Posterior vena cava (tissue), 2 donors: ENCODE data around the gene CLEC16A. TPM values are rescaled to one million over a fixed set of nuclear protein-coding genes. Genes with fewer than 3 reads are reported as not detected.
A peak's percentile ranks its signal among the peaks of the same experiment; 100 is the strongest.
"Not testable (repeated sequence)": the region's sequence is repeated elsewhere in the genome, so short reads cannot be mapped to it uniquely, and the experiment has no call there.

Source experiments
- DNase-seq: peaks from one replicate; pipeline ENCODE4 v3.0.0-alpha.2; 2020; ENCODE audit warnings: low spot score
- intact Hi-C, 2 donors: fragments of 100-400 bp; cut with DNase I; formaldehyde crosslinking; loops; one replicate each; pipeline versions ENCODE4 v1.14.1 to v1.14.2; 2022 to 2023
- total RNA-seq, 2 donors: library from RNA; stranded (reverse); fragmentation: NEBNext Ultra II Directional; extraction: Animal tissue kit (Norgen Biotek cat#: 25700); gene quantifications; one replicate each; pipeline ENCODE4 v1.2.1, GENCODE V29; 2021
- donor health status: DM: yes; HTN: yes; CAD: no.
- donor health status: DM: yes; HTN: yes; CAD: no.

Gene CLEC16A
- total RNA-seq, 2 donors from 2014 or later, result 19.4 to 20.1 TPM

DNA sequence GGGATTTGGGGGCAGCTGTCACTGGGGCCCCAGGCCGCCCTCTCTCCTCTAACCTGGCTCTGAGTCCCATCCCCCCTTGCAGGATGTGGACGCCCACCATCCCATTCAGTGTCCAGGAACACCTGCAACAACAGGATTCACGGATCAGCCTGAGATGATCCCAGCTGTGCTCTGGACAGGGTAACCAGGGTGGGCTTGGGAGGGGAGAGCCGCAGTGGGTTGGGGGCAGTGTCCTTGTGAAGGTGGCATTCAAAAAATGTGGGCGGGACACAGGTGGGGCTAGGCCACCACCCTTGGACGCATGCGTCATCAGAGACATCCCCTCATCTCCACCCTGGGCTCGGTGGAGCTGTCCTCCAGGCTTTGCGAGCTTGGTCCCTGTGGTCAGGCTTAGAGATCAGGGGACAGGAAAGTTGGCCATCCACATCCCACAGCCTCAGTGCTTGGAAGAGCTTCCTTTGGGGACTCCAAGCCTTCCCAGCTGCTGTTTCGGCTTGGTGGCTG lies 21.2 kb upstream of the CLEC16A start:
- intact Hi-C loops, result loop anchor here in 1 of 2 donors (10.0 kb wide), 1 partner anchor 168 kb away; no protein-coding TSS in a partner anchor
- no peak for DNase-seq

DNA sequence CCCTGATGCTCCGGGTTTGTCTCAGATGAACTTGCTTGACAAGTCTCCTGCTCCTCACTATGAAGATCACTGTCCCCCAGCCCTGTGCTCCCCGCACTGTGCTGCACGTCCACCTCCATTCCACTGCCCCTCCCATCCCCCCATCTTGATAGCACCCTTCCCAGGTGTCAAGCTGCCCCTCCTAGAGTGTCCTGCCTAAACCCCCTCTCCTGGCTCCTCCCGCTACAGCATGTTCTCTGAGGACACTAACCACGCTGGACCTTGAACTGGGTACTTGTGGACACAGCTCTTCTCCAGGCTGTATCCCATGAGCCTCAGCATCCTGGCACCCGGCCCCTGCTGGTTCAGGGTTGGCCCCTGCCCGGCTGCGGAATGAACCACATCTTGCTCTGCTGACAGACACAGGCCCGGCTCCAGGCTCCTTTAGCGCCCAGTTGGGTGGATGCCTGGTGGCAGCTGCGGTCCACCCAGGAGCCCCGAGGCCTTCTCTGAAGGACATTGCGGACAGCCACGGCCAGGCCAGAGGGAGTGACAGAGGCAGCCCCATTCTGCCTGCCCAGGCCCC lies 20.6 kb upstream of the CLEC16A start:
- intact Hi-C loops, result loop anchor here in 1 of 2 donors (10.0 kb wide), 1 partner anchor 169 kb away; no protein-coding TSS in a partner anchor
- peak; percentile 85 for DNase-seq

DNA sequence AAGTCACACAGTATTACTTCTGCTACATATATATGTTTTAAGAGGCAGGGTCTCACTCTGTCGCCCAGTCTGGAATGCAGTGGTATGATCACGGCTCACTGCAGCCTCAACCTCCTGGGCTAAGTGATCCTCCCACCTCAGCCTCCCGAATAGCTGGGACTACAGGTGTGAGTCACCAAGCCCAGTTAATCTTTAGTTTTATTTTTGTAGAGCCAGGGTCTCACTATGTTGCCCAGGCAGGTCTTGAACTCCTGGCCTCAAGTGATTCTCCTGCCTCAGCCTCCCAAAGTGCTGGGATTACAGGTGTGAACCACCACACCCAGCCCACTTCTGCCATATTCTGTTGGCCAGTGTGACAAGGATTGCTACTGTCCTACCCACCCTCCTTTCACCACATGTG lies 19.1 kb upstream of the CLEC16A start:
- intact Hi-C loops, result loop anchor here in 1 of 2 donors (10.0 kb wide), 1 partner anchor 170 kb away; no protein-coding TSS in a partner anchor
- DNase-seq, result not testable (repeated sequence)

GRCh38 chr16:10926094-10926493 lies 18.3 kb upstream of the CLEC16A start:
- no peak for DNase-seq
- intact Hi-C loops, result loop anchor here in 1 of 2 donors (10.0 kb wide), 1 partner anchor 171 kb away; no protein-coding TSS in a partner anchor

- DNase-seq, result no peak
- intact Hi-C loops, result loop anchor here in 1 of 2 donors (10.0 kb wide), 1 partner anchor 172 kb away; no protein-coding TSS in a partner anchor
These were observed 17.5 kb upstream of the CLEC16A start for GRCh38 chr16:10926867-10927266.

- DNase-seq, result no peak
- intact Hi-C loops, result loop anchor here in 1 of 2 donors (10.0 kb wide), 1 partner anchor 173 kb away; no protein-coding TSS in a partner anchor
These were observed 16.8 kb upstream of the CLEC16A start for GRCh38 chr16:10927497-10928112.

DNA sequence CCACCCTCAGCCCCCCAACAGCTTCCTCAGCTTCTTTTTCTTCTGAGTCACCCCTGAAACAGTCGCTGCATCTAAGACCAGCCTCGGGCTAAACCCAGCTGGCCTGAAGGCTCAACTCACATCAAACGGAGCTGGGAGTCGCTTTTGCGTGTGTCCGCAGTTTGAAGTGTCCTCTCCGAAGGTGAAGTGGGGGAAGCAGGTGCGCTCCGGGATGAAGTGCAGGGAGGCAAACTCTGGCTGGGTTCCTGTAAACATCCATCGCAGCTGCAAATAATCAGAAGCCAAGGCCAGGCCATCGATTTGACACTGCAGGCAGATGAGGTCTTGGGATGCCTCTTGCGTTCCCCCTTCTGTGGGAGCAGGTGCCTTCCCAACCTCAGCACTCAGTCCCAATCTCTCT lies 15.3 kb upstream of the CLEC16A start:
- not testable (repeated sequence) for DNase-seq
- intact Hi-C loops, result loop anchor here in 1 of 2 donors (10.0 kb wide), 1 partner anchor 174 kb away; no protein-coding TSS in a partner anchor

GRCh38 chr16:10929853-10930754 lies 14.3 kb upstream of the CLEC16A start:
- intact Hi-C loops, result loop anchor here in 1 of 2 donors (10.0 kb wide), 1 partner anchor 175 kb away; no protein-coding TSS in a partner anchor
- DNase-seq, result no peak

GRCh38 chr16:10930755-10931093 lies 13.6 kb upstream of the CLEC16A start:
- intact Hi-C loops, result no loop called here

DNA sequence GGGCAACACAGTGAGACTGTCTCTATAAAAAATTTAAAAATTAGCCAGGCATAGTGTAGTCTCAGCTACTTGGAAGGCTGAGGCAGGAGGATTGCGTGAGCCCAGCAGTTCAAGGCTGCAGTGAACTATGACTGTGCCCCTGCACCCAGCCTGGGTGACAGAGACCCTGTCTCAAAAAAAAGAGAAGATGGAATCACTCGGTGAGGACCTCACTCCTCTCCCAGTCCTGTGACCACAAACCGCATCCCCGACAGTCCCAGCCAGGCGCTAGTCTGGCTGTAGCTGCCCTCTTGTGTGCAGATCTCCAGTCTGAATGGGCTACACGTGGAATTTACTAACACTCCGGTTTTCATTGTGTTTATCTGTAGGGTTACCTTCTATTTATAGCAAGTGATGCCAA lies 13.2 kb upstream of the CLEC16A start:
- intact Hi-C loops, result no loop called here
- DNase-seq, result no peak

More at GRCh38 chr16:10930755-10931093, 13.6 kb upstream of the CLEC16A start:
- no peak for DNase-seq

GRCh38 chr16:10931977-10932632 lies 12.3 kb upstream of the CLEC16A start:
- no peak for DNase-seq
- intact Hi-C loops, result no loop called here

DNA sequence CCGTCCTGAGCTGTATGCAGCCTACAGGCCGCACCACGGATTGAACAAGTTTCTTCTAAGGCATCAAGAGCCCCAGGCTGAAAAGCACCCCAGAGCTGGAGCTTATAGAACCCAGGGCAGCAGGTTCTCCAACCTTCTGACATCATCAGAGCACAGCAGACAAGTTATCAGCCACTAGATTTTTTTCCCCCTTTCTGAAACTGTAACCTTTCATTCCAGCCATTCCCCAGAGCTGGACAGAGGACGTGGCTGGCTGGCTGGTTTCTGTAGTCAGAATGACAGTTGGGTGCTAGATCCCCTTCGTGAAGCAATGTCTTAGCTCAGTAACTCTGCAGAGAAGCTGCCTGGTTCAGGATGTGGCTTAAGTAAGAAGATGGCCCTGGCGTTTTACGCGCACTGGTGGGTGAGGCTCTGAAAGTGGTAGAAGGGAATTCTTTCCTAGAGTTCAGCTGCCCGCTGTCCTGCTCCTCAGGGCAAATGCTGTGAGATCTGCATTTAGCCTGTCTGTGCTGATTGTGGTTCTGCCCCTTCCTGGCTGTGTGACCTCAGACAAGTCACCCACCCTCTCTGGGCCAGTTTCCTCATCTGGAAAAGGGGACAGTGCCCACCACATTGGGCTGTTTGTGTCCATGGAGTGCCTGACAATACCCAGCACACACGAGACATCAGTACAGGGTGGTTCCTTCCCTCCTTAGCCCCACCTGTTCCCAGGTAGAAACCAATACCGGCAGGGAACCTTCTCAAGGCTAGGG lies 11.2 kb upstream of the CLEC16A start:
- DNase-seq, result no peak
- intact Hi-C loops, result no loop called here

DNA sequence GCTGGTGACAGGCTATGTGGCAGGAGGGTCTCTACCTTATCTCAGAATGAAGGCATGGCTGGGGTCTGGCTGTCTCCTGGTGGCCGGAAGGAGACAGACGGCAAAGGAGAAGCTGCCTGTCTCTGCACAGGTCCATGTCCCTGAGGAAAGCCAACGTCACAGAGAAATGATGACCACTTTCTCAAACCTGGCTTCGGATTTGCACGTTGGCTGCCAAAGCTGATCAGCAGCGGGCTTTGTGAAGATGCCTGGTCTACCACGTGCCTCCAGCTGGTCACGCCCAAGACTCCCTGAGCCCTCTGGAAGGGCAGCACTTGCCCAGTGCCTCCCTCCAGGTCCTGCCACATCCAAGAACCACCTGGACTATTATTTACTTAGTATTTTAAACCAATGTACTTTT lies 10.5 kb upstream of the CLEC16A start:
- intact Hi-C loops, result no loop called here
- DNase-seq, result no peak

GRCh38 chr16:10934325-10935107 lies 9.8 kb upstream of the CLEC16A start:
- intact Hi-C loops, result no loop called here
- no peak for DNase-seq

DNA sequence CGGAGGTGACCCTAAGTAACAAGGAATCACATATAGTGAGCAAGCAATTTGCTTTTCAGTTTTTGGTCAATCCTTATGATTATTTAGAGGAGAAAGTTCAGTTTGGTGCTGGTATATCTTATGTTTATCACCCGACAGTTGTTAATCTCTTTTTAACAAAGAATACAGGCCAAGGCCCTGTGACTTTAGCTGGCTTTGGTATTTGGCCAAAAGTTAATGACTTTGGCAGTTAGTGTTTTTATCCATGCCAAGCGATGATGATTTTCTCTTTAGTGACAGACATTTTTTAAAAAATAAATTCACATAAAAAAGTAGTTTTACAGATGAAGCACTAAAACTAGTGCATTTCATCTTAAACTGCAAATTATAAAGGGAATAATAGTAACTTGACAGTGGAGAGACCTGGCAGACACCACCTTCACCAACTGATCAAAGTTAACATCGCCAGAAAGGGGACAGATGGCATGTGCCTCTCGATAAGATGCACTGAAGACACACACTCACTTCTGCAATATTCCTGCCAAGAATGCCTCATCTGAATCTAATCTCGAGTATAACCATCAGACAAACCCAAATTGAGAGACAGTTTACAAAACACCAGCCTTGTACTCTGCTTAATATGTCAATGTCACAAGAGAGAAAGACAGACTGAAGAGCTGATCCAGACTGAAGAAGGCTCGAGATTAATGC lies 9.0 kb upstream of the CLEC16A start:
- DNase-seq, result peak; percentile 6
- intact Hi-C loops, result no loop called here

DNA sequence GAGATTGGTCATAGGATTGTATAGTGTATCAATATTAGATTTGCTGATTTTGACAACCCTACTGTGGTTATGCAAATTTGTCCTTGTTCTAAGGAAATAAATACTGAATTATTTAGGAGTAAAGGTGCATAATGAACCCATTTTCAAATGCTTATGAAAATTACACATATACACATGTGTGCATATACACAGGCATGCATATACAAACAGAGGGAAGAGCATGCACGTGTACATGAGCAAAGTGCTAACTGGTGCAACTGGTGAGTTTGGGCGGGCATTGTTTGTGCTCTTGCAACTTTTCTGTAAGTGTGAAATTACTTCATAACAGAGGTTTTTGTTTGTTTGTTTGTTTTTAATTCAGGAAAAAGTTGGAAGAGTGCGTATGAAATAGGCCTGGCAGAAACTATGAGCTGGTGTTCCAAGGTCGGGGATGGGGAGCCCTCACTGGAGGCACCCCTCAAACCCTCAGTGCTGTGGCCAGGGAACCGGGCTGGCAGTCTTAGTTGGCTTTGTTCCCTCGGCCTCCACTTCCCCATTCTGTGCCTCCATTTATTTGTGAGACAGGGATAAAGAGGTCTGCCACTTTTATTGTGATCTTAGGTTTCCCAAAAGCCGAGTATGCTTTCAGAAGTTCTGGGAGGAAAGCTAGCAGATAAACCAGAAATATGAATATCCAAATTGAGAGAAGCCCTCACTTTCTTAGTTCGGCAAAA lies 7.9 kb upstream of the CLEC16A start:
- DNase-seq, result peak; percentile 31
- intact Hi-C loops, result no loop called here
